Measurements from ENCODE around the gene VSTM5.

DNA sequence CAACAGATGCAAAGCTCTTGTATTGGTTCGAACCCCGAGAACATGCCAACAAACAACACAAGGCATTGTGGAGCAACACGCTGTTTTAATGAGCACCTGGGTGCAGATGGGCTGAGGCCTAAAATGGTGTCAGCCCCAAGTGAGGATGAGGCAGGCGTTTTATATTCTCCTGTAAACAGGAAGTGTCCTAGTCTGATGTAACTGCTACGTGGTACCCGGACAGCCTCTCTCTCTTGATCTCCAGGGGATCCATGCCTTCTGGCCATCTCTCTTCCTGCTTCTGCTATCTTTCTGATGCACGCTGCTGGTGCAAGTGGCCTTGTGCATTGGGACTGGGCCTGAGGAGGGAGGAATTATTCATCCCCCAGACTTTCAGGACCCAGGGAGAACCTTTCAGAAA is 19.4 kb upstream of the VSTM5 start:
- TF ChIP-seq, protein P1, sequence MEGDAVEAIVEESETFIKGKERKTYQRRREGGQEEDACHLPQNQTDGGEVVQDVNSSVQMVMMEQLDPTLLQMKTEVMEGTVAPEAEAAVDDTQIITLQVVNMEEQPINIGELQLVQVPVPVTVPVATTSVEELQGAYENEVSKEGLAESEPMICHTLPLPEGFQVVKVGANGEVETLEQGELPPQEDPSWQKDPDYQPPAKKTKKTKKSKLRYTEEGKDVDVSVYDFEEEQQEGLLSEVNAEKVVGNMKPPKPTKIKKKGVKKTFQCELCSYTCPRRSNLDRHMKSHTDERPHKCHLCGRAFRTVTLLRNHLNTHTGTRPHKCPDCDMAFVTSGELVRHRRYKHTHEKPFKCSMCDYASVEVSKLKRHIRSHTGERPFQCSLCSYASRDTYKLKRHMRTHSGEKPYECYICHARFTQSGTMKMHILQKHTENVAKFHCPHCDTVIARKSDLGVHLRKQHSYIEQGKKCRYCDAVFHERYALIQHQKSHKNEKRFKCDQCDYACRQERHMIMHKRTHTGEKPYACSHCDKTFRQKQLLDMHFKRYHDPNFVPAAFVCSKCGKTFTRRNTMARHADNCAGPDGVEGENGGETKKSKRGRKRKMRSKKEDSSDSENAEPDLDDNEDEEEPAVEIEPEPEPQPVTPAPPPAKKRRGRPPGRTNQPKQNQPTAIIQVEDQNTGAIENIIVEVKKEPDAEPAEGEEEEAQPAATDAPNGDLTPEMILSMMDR (IDR thresholded peaks at IDR 0.05; ENCODE audit: low read depth, low read length, missing input control), result no peak
- TF ChIP-seq GABPA (IDR thresholded peaks at IDR 0.05 in 1 of 2, conservative IDR thresholded peaks at IDR 0.05 in 1 of 2) (no peak), RXRA (IDR thresholded peaks at IDR 0.05) (no peak), RAD21 (IDR thresholded peaks at IDR 0.05) (no peak), TAF1 (conservative IDR thresholded peaks at IDR 0.05) (no peak), JUND (IDR thresholded peaks at IDR 0.05) (no peak), EGR1 (IDR thresholded peaks at IDR 0.05; ENCODE audit: low read depth in 2 of 2) (no peak), SP1 (IDR thresholded peaks at IDR 0.05) (no peak), HNF4A (conservative IDR thresholded peaks at IDR 0.05) (no peak), FOXA1 (IDR thresholded peaks at IDR 0.05) (no peak)
- TF ChIP-seq, protein P2, sequence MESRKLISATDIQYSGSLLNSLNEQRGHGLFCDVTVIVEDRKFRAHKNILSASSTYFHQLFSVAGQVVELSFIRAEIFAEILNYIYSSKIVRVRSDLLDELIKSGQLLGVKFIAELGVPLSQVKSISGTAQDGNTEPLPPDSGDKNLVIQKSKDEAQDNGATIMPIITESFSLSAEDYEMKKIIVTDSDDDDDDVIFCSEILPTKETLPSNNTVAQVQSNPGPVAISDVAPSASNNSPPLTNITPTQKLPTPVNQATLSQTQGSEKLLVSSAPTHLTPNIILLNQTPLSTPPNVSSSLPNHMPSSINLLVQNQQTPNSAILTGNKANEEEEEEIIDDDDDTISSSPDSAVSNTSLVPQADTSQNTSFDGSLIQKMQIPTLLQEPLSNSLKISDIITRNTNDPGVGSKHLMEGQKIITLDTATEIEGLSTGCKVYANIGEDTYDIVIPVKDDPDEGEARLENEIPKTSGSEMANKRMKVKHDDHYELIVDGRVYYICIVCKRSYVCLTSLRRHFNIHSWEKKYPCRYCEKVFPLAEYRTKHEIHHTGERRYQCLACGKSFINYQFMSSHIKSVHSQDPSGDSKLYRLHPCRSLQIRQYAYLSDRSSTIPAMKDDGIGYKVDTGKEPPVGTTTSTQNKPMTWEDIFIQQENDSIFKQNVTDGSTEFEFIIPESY (IDR thresholded peaks at IDR 0.05), result no peak
- TF ChIP-seq, protein P3, sequence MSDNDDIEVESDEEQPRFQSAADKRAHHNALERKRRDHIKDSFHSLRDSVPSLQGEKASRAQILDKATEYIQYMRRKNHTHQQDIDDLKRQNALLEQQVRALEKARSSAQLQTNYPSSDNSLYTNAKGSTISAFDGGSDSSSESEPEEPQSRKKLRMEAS (IDR thresholded peaks at IDR 0.05), result no peak
- TF ChIP-seq, protein P4, sequence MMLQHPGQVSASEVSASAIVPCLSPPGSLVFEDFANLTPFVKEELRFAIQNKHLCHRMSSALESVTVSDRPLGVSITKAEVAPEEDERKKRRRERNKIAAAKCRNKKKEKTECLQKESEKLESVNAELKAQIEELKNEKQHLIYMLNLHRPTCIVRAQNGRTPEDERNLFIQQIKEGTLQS (IDR thresholded peaks at IDR 0.05), result no peak
